ENCODE measurements around the gene LYL1. TPM values are rescaled to one million over a fixed set of nuclear protein-coding genes. Genes with fewer than 3 reads are reported as not detected.

The LYL1 gene
- total and polyA plus RNA-seq, 9 of the 15 experiments (the other 6 are each of a cell fraction or from before 2014, with no cell fraction given): 1.3 to 266 (median 34.0) TPM

- TF ChIP-seq HDAC3 (IDR thresholded peaks at IDR 0.05; ENCODE audit: borderline replicate concordance, partially characterized antibody) (no peak), SIRT6 (IDR thresholded peaks at IDR 0.05; ENCODE audit: low read depth, low read length) (no peak), KLF16 (IDR thresholded peaks at IDR 0.05) (no peak), IFI16 (CRISPR knock-in tag; IDR thresholded peaks at IDR 0.05) (no peak), KDM5B (IDR thresholded peaks at IDR 0.05; ENCODE audit: insufficient replicate concordance, low read depth, low read length) (peak; percentile 31), SMC3 (conservative IDR thresholded peaks at IDR 0.05; ENCODE audit: insufficient read depth, low read depth, low read length) (no peak), ZNF785 (CRISPR knock-in tag; IDR thresholded peaks at IDR 0.05) (no peak), CHD2 (IDR thresholded peaks at IDR 0.05; ENCODE audit: low read depth, low read length) (peak; percentile 36; the same call in 1 of the 2 replicates), EGR1 (conservative IDR thresholded peaks at IDR 0.05) (peak; percentile 91), NCOA2 (IDR thresholded peaks at IDR 0.05; ENCODE audit: partially characterized antibody in 2 of 2) (no peak), THAP7 (CRISPR knock-in tag; IDR thresholded peaks at IDR 0.05) (no peak), ZNF764 (CRISPR knock-in tag; IDR thresholded peaks at IDR 0.05; ENCODE audit: low read depth) (no peak), ATF7 (IDR thresholded peaks at IDR 0.05) (peak; percentile 85)
- TF ChIP-seq, protein P1, sequence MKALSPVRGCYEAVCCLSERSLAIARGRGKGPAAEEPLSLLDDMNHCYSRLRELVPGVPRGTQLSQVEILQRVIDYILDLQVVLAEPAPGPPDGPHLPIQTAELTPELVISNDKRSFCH (CRISPR knock-in tag; IDR thresholded peaks at IDR 0.05): no peak
- TF ChIP-seq, protein P1 (tag; IDR thresholded peaks at IDR 0.05): peak; percentile 43; the same call in 1 of the 2 replicates
- TF ChIP-seq, protein P2, sequence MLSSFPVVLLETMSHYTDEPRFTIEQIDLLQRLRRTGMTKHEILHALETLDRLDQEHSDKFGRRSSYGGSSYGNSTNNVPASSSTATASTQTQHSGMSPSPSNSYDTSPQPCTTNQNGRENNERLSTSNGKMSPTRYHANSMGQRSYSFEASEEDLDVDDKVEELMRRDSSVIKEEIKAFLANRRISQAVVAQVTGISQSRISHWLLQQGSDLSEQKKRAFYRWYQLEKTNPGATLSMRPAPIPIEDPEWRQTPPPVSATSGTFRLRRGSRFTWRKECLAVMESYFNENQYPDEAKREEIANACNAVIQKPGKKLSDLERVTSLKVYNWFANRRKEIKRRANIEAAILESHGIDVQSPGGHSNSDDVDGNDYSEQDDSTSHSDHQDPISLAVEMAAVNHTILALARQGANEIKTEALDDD (IDR thresholded peaks at IDR 0.05): no peak
- TF ChIP-seq, protein P3, sequence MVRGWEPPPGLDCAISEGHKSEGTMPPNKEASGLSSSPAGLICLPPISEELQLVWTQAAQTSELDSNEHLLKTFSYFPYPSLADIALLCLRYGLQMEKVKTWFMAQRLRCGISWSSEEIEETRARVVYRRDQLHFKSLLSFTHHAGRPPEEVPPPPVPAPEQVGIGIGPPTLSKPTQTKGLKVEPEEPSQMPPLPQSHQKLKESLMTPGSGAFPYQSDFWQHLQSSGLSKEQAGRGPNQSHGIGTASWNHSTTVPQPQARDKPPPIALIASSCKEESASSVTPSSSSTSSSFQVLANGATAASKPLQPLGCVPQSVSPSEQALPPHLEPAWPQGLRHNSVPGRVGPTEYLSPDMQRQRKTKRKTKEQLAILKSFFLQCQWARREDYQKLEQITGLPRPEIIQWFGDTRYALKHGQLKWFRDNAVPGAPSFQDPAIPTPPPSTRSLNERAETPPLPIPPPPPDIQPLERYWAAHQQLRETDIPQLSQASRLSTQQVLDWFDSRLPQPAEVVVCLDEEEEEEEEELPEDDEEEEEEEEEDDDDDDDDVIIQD (CRISPR knock-in tag; IDR thresholded peaks at IDR 0.05): no peak
- TF ChIP-seq, protein P4, sequence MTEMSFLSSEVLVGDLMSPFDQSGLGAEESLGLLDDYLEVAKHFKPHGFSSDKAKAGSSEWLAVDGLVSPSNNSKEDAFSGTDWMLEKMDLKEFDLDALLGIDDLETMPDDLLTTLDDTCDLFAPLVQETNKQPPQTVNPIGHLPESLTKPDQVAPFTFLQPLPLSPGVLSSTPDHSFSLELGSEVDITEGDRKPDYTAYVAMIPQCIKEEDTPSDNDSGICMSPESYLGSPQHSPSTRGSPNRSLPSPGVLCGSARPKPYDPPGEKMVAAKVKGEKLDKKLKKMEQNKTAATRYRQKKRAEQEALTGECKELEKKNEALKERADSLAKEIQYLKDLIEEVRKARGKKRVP (CRISPR knock-in tag; IDR thresholded peaks at IDR 0.05): no peak
Observed at GRCh38 chr19:13150187-13150930, 47.7 kb upstream of the LYL1 start, which contains the start of the genes IER2 and STX10 (continued).

All from K562 (cell line).